Measurements from ENCODE around the gene GRIN3A. TPM values are rescaled to one million over a fixed set of nuclear protein-coding genes. Genes with fewer than 3 reads are reported as not detected.
A peak's percentile ranks its signal among the peaks of the same experiment; 100 is the strongest.
"Not testable (repeated sequence)": the region's sequence is repeated elsewhere in the genome, so short reads cannot be mapped to it uniquely, and the experiment has no call there.

Gene GRIN3A
- polyA plus RNA-seq (ENCODE audit: insufficient read length in 3 of 3): 1 to 10 TPM; 1.9 to 3.2 (median 2.3) TPM

DNA sequence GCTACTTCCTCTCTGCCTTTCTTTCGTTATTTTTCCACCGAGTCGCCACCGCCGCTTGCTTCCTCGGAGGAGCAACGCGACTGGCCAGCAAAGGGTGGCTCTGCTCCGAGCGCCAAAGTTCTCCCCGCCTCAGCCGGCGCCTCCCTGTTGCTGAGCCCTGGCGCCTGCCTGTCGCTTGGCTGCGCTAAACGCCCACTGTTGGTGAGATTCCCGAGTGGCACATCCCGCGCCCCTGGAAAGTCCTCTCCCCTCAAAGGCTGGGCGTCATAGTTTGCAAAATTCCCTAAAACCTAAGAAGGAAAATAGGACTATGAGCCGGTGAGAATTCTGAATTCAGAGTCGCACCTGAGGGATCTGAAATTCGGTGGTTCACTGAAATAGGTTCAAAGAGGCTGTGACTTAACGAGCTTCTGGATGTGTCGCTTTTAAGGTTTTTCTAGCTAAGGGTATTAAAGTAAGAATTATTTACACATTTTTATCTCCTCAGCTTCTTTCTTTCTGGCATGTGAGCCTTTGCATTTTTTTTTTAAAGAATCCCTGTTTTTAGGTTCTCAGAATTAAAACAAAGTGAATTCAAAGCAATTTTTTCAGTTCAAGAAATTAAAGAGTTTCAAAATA, at the start of gene GRIN3A:
GRIN3A (minus strand) TSS at position 82 of the 618 bp plus-strand sequence. CDS start 668 bp downstream, outside the sequence.
- DNase-seq (ENCODE audit: low read depth in 3 of 3, low spot score in 2 of 3): no peak

DNA sequence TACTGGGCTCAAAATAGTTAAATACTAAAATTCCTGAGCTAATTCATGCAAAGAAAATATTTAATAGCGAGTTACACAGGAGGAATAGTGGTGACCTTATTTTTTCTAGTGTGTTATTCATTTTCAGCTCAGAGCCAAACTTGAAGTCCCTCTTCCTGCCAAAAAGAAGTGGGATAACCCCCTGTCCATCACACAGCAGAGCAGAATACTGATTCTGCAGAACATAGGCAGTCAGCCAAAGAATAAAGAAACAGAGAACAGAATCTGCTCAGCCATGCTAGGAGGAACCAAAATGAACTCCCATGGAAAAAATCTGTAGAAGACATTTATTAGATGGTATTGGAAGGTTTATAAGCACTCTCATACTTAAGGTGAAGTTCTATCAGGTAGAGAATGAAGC, 49.4 kb upstream of the GRIN3A start:
- no peak for DNase-seq (ENCODE audit: low read depth in 3 of 3, low spot score in 2 of 3)

- DNase-seq (ENCODE audit: low read depth in 3 of 3, low spot score in 2 of 3): no peak
Observed at GRCh38 chr9:101778332-101778731, 39.9 kb upstream of the GRIN3A start.

DNA sequence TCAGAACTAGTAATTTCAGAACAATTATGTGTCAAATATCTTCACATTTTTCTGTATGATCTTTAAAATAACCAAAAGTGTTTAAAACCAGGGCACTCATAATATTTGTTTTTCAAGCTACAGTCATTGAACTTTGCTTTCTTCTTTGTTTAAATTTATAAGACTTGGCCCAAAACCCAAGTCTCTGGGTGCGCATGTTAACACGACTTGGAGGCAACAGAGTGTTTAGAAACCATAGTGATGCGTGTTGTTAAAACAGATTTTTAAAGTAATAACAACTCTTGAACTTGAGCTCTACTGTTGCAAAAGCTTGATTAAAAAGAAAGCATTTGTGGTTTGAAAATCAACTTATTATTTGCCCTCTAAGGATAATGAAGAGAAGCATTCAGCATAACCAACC, 26.0 kb upstream of the GRIN3A start:
- DNase-seq (ENCODE audit: low read depth in 3 of 3, low spot score in 2 of 3): no peak

- DNase-seq (ENCODE audit: low read depth in 3 of 3, low spot score in 2 of 3): no peak
Observed at GRCh38 chr9:101758304-101758930, 20.0 kb upstream of the GRIN3A start.

DNA sequence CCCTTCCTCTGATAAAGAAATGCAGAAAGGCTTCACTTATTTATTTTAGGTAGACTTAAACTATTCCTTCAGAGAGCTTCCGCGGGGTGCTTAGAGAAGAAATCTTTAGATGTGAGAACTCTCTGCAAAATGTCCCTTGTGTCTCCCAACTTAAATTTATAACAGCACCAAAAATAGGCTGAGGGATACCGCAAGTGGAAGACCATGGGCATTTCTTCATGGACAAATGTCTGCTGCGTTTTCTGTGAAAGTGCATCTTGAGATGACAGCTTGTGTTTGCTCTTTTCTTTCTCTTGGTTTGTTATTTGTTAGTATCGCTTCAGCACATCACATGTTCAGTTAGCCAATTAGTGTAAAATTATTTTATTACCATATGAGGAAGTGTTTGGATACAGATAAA, 15.3 kb upstream of the GRIN3A start:
- DNase-seq (ENCODE audit: low read depth in 3 of 3, low spot score in 2 of 3): no peak

GRCh38 chr9:101751895-101752294, 13.4 kb upstream of the GRIN3A start:
- DNase-seq (ENCODE audit: low read depth in 3 of 3, low spot score in 2 of 3): no peak

DNA sequence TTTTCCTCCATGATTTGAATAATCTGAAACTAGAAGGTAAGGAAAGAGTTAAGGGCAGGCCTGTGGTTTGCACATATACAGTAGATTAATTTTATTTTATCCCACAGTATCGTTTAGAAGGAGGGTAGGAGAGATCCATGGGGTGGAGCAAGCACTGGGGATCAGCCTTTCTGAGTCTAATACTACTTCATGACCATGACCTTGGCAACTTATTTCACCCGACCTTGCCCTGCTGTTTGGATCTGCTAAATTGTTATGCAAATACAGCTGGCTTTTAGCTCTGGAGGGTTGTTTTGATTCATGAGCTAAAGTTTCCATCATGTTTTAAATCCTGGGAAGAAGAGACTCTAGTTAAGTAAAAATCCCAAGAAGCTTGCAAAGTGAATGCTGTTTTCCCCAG, 864 bp upstream of the GRIN3A start:
- DNase-seq (ENCODE audit: low read depth in 3 of 3, low spot score in 2 of 3): no peak

- DNase-seq (ENCODE audit: low read depth in 3 of 3, low spot score in 2 of 3): no peak
Observed at GRCh38 chr9:101737705-101738565, 512 bp downstream of the GRIN3A start.

DNA sequence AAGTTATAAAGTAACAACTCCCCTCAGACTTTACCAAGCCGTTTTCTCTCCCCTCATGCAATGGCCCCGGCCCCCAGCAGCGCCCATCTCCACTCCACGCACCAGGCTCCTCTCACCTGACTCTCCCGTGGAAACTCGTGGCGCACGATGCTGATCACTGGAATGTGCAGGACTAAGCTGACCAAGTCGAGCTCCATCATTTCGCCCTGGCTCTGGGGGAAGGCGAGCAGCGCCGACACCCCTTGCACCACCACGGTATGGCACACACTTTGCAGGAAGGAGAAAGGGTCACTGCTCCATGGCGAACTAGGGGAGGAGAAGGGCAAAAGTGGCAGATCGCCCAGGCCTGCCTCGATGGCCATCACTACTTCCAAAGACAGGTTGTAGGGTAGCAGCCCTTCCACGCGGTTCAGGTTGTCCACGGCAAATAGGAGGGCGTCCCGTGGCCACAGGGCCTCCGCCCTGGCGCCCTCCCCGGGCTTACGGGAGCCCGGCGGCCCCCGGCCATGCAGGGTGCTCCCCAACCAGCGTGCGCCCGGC, 1.2 kb downstream of the GRIN3A start:
- DNase-seq (ENCODE audit: low read depth in 3 of 3, low spot score in 2 of 3): no peak

- peak; percentile 47 to 71 (median 52) for DNase-seq (ENCODE audit: low read depth in 3 of 3, low spot score in 2 of 3)
Observed at GRCh38 chr9:101736717-101737116, 1.7 kb downstream of the GRIN3A start.

DNA sequence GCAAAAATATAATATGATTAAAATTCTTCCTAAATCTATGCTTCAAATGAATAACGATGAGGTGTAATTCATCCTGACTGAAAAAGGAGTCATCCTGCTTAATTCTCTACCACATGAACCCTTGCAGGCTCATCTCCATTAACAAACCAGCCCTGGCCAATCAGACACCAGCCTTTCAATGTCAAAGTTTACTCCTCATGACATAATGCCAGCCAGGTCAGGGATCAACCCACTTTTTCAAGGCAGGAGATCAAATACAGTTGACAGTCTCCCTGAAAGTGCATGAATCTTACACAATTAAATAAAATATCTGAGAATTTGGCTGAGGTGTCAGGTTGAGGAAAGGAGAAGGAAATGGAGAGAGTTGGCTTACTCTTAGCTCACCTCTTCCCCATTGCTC, 7.0 kb downstream of the GRIN3A start:
- no peak for DNase-seq (ENCODE audit: low read depth in 3 of 3, low spot score in 2 of 3)

DNA sequence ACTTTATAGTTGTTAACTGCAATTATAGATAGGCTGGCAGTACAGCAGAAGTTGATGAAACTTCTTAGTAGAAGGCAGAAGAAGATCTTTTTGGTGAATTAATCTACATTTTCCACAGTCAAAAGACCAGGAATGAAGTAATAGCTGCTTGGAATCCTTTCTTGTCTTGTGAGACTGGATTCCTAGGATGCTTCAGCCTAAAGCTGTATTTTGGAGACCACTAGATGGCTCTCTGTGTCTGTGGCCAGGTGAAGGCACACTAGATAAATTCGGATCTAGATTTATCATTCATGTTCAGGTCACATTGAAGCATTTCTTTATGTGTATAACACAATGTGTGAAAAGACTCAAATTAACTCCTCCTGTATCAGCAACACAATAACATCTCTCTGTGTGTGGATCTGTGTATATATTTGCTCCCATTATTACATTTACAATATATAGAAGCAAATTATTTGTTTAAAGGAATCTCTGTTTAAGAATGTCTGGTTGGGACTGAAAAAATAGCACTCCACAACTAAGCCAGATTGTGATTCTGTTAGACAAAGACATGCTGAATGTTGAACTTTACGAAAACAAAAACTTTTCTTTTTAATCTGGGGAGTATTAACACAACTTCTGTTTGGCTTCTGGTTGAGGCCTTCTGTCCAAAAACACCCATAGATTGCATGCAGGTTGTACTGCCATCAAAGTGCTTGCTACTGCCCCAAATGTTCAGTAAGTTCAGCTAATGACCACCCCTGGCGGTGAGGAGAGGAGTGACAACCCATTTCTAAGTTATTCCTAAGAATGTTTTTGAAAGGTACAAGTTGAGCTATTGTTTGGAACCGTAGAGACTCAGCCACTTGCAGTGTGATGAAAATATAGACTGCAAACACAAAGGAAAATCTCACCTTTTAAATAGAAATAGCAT, 10.6 kb downstream of the GRIN3A start:
- DNase-seq (ENCODE audit: low read depth in 3 of 3, low spot score in 2 of 3): no peak

DNA sequence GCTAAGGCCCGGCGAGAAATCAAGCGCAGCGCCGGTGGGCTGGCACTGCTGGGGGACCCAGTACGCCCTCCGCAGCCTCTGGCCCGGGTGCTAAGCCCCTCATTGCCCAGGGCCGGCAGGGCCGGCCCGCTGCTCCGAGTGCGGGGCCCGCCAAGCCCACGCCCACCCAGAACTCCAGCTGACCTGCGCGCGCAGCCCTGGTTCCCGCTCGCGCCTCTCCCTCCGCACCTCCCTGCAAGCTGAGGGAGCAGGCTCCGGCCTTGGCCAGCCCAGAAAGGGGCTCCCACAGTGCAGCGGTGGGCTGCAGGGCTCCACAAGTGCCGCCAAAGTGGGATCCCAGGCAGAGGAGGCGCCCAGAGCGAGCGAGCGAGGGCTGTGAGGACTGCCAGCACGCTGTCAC, 14.2 kb downstream of the GRIN3A start:
- not testable (repeated sequence) for DNase-seq (ENCODE audit: low read depth in 3 of 3, low spot score in 2 of 3)

GRCh38 chr9:101718192-101718591, 20.3 kb downstream of the GRIN3A start:
- no peak for DNase-seq (ENCODE audit: low read depth in 3 of 3, low spot score in 2 of 3)

DNA sequence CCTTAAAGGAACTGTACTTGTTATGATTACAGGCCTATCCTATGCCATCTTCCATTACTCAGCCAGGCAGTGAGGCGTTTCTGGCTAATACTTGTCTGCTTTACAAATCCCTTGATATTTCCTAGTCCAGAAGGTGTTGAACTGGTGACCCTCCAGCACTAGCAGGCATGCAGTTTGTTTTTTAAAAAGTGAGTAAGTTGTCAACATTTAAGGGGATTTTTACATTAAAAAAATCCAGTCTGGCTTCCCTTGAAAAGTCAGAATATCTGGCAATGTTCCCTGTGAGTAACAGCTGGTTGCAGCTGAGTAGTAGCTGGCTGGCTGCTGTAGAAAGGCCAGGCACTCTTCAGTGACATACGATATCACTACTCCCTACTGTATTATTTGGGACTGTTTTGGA, 21.8 kb downstream of the GRIN3A start:
- DNase-seq (ENCODE audit: low read depth in 3 of 3, low spot score in 2 of 3): peak; percentile 43 to 69 (median 57)

GRCh38 chr9:101711330-101711941, 27.0 kb downstream of the GRIN3A start:
- no peak for DNase-seq (ENCODE audit: low read depth in 3 of 3, low spot score in 2 of 3)

- DNase-seq (ENCODE audit: low read depth in 3 of 3, low spot score in 2 of 3): no peak
Observed at GRCh38 chr9:101708855-101709254, 29.6 kb downstream of the GRIN3A start.

DNA sequence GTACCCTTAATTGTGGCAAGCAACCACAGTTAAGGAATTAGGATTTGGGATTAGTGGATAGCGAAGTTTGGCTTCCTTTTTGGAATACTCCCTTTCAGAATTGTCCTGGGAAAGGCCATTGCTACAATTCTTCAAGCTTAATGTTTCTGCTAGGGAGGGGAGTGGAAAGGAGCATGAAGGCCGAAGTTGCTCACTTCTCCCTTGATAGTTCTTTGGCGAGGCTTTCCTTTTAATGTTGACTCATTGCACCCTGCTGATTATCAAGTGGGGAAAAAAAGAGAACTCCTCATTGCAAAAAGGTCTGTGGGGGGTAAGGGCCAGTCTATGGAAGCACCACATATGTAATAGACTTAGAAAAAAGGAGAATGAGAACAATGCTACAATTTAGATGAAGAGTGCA, 30.7 kb downstream of the GRIN3A start:
- no peak for DNase-seq (ENCODE audit: low read depth in 3 of 3, low spot score in 2 of 3)

- no peak for DNase-seq (ENCODE audit: low read depth in 3 of 3, low spot score in 2 of 3)
Observed at GRCh38 chr9:101706997-101707396, 31.4 kb downstream of the GRIN3A start.

Data from right renal cortex interstitium (tissue), 3 donors.